ENCODE measurements around the gene MOB1B.

DNA sequence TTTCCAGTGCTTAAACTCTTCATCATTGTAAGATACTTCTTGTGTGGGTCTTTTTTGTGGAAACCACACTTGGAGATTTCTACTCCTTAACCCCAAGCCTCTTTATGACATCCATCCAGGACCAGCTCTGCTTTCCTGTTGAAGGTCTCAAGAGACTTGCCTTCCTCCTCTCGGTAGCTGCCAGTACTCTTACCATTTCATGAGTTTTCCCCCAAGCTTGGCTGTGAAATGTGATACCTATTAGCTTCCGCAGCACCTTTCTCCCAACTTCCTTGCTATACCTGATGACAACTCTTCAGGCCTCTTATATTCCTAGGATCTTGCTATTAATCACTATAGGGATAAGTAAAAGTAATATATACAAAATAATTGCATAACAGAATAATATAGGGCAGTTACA is 89.4 kb downstream of the MOB1B start:
- TF ChIP-seq POLR2AphosphoS5 (IDR thresholded peaks at IDR 0.05; ENCODE audit: low read depth, low read length) (no peak), POLR2A (IDR thresholded peaks at IDR 0.05; ENCODE audit: low read depth, low read length) (no peak), TAF1 (IDR thresholded peaks at IDR 0.05; ENCODE audit: low read depth, low read length) (no peak), SPI1 (IDR thresholded peaks at IDR 0.05; ENCODE audit: low read depth, low read length) (no peak), PAX5 (IDR thresholded peaks at IDR 0.05; ENCODE audit: insufficient read depth, low read length, severe bottlenecking) (no peak)

All from GM12891 (cell line).